Suprapubic skin (tissue), 3 donors: ENCODE measurements around the gene PIANP.

ENCODE experiments used
- CTCF ChIP-seq, 2 donors: fragments of 200-600 bp in 1 of 2; fragments of 450-650 bp in 1 of 2; sonication (generic) in 1 of 2; IDR thresholded peaks; one replicate each; pipeline ENCODE4 v1.5.1; 2016 to 2019; ENCODE audit warnings: antibody characterized with exemption in 2 of 2, mild to moderate bottlenecking in 1 of 2, moderate library complexity in 1 of 2
- POLR2A ChIP-seq, 2 donors: fragments of 450-650 bp; IDR thresholded peaks; one replicate each; pipeline ENCODE4 v1.6.1; 2017; ENCODE audit warnings: antibody characterized with exemption in 2 of 2, mild to moderate bottlenecking in 2 of 2, moderate library complexity in 2 of 2

- TF ChIP-seq CTCF (IDR thresholded peaks at IDR 0.05) (no peak), POLR2A (IDR thresholded peaks at IDR 0.05) (no peak)
These were observed 498 bp downstream of the PIANP start for GRCh38 chr12:6699989-6700645.
